ENCODE measurements around the gene STPG1.
A peak's percentile ranks its signal among the peaks of the same experiment; 100 is the strongest.

The STPG1 gene

DNA sequence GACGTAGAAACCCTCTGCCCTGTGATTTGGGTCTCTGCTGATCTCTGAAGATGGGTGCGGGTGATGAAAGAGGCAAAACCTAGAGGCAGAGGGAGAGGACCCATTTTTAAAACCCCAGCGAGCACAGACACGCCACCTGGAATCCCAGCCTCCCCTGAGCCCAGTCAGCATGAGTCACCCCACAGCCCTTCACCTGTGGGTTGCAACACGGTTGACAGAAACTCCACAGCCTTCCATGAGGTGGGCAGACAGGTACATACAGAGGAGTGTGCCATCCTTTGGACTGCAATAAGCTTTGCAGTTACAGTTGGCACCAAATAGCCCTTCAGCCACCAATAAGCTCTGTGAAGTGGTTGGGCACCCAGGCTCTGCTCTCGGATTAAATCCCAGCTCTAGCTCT is 96.5 kb downstream of the STPG1 start:
- DNase-seq (ENCODE audit: extremely low read depth, low read depth) = no peak
- TF ChIP-seq, protein P1, sequence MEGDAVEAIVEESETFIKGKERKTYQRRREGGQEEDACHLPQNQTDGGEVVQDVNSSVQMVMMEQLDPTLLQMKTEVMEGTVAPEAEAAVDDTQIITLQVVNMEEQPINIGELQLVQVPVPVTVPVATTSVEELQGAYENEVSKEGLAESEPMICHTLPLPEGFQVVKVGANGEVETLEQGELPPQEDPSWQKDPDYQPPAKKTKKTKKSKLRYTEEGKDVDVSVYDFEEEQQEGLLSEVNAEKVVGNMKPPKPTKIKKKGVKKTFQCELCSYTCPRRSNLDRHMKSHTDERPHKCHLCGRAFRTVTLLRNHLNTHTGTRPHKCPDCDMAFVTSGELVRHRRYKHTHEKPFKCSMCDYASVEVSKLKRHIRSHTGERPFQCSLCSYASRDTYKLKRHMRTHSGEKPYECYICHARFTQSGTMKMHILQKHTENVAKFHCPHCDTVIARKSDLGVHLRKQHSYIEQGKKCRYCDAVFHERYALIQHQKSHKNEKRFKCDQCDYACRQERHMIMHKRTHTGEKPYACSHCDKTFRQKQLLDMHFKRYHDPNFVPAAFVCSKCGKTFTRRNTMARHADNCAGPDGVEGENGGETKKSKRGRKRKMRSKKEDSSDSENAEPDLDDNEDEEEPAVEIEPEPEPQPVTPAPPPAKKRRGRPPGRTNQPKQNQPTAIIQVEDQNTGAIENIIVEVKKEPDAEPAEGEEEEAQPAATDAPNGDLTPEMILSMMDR (IDR thresholded peaks at IDR 0.05; ENCODE audit: low read depth, low read length) = no peak

DNA sequence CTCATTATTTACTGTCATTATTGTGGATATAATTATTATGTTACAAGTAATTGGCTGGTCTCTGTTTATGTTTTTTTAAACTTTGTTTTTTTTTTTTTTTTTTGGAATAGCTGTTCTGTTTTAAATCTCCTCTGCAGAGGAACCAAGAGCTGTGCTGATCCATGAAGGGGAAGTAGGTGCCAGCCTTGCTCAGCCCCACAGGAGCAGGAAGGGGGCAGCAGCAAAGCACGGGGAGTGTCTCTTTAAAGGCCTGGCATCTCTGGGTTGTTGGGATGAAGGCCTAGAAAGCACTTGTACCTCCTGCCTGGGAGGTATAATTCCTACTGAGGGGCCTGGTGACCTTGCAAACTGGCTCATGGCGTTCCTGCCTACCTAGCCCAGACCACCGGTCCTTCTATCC is 96.9 kb downstream of the STPG1 start:
- TF ChIP-seq, protein P1 (IDR thresholded peaks at IDR 0.05; ENCODE audit: low read depth, low read length) = no peak
- DNase-seq (ENCODE audit: extremely low read depth, low read depth) = no peak

DNA sequence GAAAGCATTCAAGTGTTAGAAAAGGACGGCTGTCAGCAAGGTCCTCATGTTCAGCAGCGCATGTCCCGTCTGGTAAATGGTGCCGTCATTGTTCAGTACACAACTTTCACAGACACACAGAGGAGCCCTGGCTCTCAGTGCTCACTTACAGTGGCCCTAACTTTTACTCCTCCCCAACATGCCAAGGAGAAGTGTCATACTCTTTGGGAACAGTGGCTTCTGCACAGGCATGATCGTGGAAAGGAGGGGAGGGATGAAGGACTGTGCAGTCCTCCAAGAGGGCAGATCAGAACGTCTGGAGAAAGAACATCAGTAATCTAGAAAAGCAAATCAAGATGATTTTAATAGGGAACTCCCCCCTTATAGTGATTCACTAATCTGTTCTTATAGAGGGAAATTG is 98.2 kb downstream of the STPG1 start:
- DNase-seq (ENCODE audit: extremely low read depth, low read depth) = no peak
- TF ChIP-seq, protein P1 (IDR thresholded peaks at IDR 0.05; ENCODE audit: low read depth, low read length) = no peak

DNA sequence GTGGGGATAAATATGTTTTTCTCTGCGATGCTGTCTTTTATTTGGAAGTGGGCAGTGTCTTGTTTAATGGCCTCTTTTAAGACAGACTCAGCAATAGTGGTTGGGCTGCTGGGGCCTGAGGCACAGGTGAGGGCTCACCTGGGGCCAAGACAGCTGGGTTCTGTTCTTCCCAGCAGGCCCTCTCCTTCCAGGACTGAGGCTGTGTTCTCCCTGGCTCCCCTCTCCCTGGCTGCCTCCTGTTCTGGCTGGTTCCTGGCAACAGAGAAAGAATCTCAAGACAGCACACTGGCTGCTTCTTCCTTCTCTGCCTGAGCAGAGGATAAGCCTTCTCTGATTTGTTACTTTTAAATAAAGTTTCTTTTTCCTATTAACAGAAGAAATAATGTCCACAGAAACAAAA is 101.8 kb downstream of the STPG1 start:
- DNase-seq (ENCODE audit: extremely low read depth, low read depth) = no peak
- TF ChIP-seq, protein P1 (IDR thresholded peaks at IDR 0.05; ENCODE audit: low read depth, low read length) = no peak

DNA sequence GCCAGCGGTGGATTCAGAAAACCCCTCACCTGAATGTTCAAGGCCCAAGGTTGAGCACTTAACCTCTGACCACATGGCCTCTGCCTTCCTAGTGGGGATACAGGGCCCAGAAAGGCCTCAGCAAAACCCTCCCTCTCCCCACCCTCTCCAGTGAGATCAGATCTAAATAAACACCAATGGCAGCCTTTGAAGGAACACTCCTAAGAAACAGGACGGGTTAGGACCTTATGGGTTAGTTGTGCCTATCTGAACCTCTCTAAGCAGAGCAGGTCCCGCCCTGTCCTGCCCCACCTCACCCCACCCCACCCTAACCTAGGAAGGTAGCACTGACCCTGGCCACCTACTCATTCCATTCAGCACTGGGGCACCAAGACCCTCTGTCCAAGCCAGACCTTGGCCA is 102.3 kb downstream of the STPG1 start:
- DNase-seq (ENCODE audit: extremely low read depth, low read depth) = no peak
- TF ChIP-seq, protein P1 (IDR thresholded peaks at IDR 0.05; ENCODE audit: low read depth, low read length) = no peak

DNA sequence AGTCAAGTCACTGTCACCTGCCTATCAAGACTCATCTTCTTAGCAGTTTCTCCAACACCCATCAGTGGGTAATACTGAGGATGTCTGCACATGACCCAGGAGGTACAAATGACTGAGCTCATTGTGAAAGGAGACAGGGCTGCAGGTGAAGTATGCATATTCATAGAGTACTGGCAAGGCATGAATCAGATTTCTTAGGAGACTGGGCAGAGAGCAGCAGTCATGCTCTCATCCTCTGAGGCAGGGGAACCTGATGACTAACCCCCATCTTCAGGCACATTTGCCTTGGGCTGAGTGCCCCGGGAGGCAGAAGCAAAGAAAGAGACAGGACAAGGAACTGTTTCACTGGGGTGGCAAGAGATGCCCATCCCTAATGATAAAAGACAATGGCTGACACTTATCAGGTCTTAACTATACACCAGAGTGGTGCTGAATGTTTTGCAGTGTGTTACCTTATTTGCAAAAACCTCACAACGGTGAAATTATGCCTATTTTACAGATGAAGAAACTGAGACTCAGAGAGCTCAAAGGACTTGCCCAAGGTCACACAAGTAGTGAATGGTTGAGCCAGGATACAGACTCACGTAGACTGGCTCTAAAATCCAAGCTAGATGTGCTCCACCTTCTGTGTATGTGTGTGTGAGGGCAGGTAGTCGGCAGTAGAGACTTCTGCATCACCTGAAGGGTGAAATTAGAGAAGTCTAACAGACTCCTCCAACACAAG is 103.7 kb downstream of the STPG1 start:
- no peak for DNase-seq (ENCODE audit: extremely low read depth, low read depth)
- TF ChIP-seq, protein P1 (IDR thresholded peaks at IDR 0.05; ENCODE audit: low read depth, low read length) = no peak

DNA sequence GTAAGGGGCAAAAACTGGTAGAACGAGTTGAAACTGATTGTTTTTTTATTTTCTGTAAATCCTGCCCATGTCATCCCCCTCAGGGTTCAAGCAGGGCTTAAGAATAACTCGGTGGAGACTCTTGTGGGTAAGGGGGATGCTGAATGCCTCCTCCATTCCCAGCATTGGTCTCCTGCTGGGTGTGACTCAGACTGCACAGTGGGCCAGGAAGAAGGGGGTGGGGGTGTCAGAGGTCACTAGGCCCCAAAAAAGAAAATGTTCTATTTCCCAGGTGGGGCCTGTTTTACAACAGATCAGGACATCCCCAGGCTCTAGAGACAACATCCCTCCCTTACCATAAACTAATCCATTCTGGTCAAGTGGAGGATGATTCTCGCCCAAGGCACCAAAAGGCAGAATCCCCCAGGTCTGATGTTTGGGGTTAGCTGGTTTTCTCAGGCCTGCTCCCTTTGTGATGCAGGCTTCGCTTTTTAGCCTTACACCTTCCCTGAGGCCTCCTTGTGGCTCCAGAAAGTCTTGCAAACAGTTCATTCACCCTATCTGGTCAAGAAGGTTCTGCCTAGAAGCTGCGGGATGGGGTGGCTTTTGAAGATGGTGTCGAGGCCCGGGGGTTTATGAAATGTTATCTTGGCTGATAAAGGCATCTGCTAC is 105.1 kb downstream of the STPG1 start:
- TF ChIP-seq, protein P1 (IDR thresholded peaks at IDR 0.05; ENCODE audit: low read depth, low read length) = peak; percentile 27
- DNase-seq (ENCODE audit: extremely low read depth, low read depth) = no peak
